ENCODE measurements around the gene TIAM2. TPM values are rescaled to one million over a fixed set of nuclear protein-coding genes. Genes with fewer than 3 reads are reported as not detected.

TIAM2 gene
- total RNA-seq, 2 donors from 2014 or later, result 5.1 to 6.7 TPM

GRCh38 chr6:155173488-155173887 lies 178.4 kb downstream of the TIAM2 start:
- intact Hi-C loops (cut with DNase I), result loop anchor here (10.0 kb wide), 1 partner anchor 499 kb away; no protein-coding TSS in a partner anchor
- Histone ChIP-seq H3K36me3 (no peaks in the 10 kb centered on the region), H3K9me3 (no peaks in the 10 kb centered on the region), H3K4me1 (peaks cover 8% of the 10 kb centered on the region), H3K4me3 (no peak overlapping the region), H3K27me3 (no peaks in the 10 kb centered on the region), H3K27ac (no peak overlapping the region), H3K9ac (ENCODE audit: low read depth in 2 of 2, low read length in 2 of 2) (no peak overlapping the region)
- TF ChIP-seq CTCF (IDR thresholded peaks at IDR 0.05), result no peak
- DNase-seq, result no peak

GRCh38 chr6:155174576-155175211 lies 179.6 kb downstream of the TIAM2 start:
- H3K27ac ChIP-seq, result no peak overlapping the region
- H3K4me1 ChIP-seq, result peaks cover 8% of the 10 kb centered on the region
- intact Hi-C loops (cut with DNase I), result loop anchor here (2.0 to 10.0 kb wide), 2 partner anchors 306 to 500 kb away; no protein-coding TSS in a partner anchor
- no peak overlapping the region for H3K4me3 ChIP-seq
- no peaks in the 10 kb centered on the region for H3K36me3 ChIP-seq
- peak; percentile 46 for TF ChIP-seq CTCF (IDR thresholded peaks at IDR 0.05)
- no peaks in the 10 kb centered on the region for H3K9me3 ChIP-seq
- peak; percentile 71 for DNase-seq
- no peak overlapping the region for H3K9ac ChIP-seq (ENCODE audit: low read depth in 2 of 2, low read length in 2 of 2)
- H3K27me3 ChIP-seq, result no peaks in the 10 kb centered on the region

GRCh38 chr6:155177363-155177961 lies 182.3 kb downstream of the TIAM2 start:
- intact Hi-C loops (cut with DNase I), result loop anchor here (2.0 to 10.0 kb wide), 2 partner anchors 249 to 503 kb away; no protein-coding TSS in a partner anchor
- Histone ChIP-seq H3K9ac (ENCODE audit: low read depth in 2 of 2, low read length in 2 of 2) (no peak overlapping the region), H3K4me3 (no peak overlapping the region), H3K4me1 (no peaks in the 10 kb centered on the region), H3K27me3 (no peaks in the 10 kb centered on the region), H3K27ac (no peak overlapping the region), H3K36me3 (no peaks in the 10 kb centered on the region), H3K9me3 (no peaks in the 10 kb centered on the region)
- TF ChIP-seq CTCF (IDR thresholded peaks at IDR 0.05), result peak; percentile 59
- peak; percentile 62 for DNase-seq

GRCh38 chr6:155181498-155181897 lies 186.4 kb downstream of the TIAM2 start:
- Histone ChIP-seq H3K27me3 (no peaks in the 10 kb centered on the region), H3K36me3 (no peaks in the 10 kb centered on the region), H3K9ac (ENCODE audit: low read depth in 2 of 2, low read length in 2 of 2) (no peak overlapping the region), H3K4me1 (no peaks in the 10 kb centered on the region), H3K4me3 (no peak overlapping the region), H3K9me3 (no peaks in the 10 kb centered on the region), H3K27ac (no peak overlapping the region)
- no peak for TF ChIP-seq CTCF (IDR thresholded peaks at IDR 0.05)
- DNase-seq, result no peak
- intact Hi-C loops (cut with DNase I), result loop anchor here (5.0 kb wide), 1 partner anchor 66 kb away; no protein-coding TSS in a partner anchor

GRCh38 chr6:155182103-155182502 lies 187.0 kb downstream of the TIAM2 start:
- DNase-seq, result no peak
- no peak for TF ChIP-seq CTCF (IDR thresholded peaks at IDR 0.05)
- no peak overlapping the region for H3K9ac ChIP-seq (ENCODE audit: low read depth in 2 of 2, low read length in 2 of 2)
- H3K27ac ChIP-seq, result no peak overlapping the region
- H3K36me3 ChIP-seq, result no peaks in the 10 kb centered on the region
- no peaks in the 10 kb centered on the region for H3K27me3 ChIP-seq
- no peak overlapping the region for H3K4me3 ChIP-seq
- intact Hi-C loops (cut with DNase I), result loop anchor here (5.0 kb wide), 1 partner anchor 65 kb away; no protein-coding TSS in a partner anchor
- no peaks in the 10 kb centered on the region for H3K9me3 ChIP-seq
- no peaks in the 10 kb centered on the region for H3K4me1 ChIP-seq
